Fibroblast of lung (primary cell): ENCODE measurements around the gene ELF3. TPM values are rescaled to one million over a fixed set of nuclear protein-coding genes. Genes with fewer than 3 reads are reported as not detected.

ENCODE experiments used
- DNase-seq, 2 donors: peaks; one replicate each; pipeline versions ENCODE4 v3.0.0 to v3.0.0-alpha.2; 2010; ENCODE audit warnings: low read depth in 2 of 2
- H2AFZ ChIP-seq: 2 replicates; pipeline ENCODE4 v1.5.1; 2012; ENCODE audit warnings: low read length, control low read depth, inconsistent platforms
- H3K27ac ChIP-seq: 2 replicates; pipeline ENCODE4 v1.5.1; 2011; ENCODE audit warnings: low read length, control low read depth; ENCODE audit not compliant: insufficient read depth
- H3K27me3 ChIP-seq: 2 replicates; pipeline ENCODE4 v1.5.1; 2011; ENCODE audit warnings: mild to moderate bottlenecking, low read length; ENCODE audit not compliant: control insufficient read depth, insufficient read depth
- H3K36me3 ChIP-seq: 2 replicates; pipeline ENCODE4 v1.5.1; 2011; ENCODE audit warnings: low read length; ENCODE audit not compliant: control insufficient read depth, insufficient read depth
- H3K4me1 ChIP-seq: 2 replicates; pipeline ENCODE4 v1.5.1; 2011; ENCODE audit warnings: low read length; ENCODE audit not compliant: control insufficient read depth, insufficient read depth; ENCODE audit errors: extremely low read depth
- H3K4me2 ChIP-seq: 2 replicates; pipeline ENCODE4 v1.5.1; 2011; ENCODE audit warnings: low read length, control low read depth; ENCODE audit not compliant: insufficient read depth; ENCODE audit errors: extremely low read depth
- H3K4me3 ChIP-seq, 4 experiments: fragments of 200-600 bp in 1 of 4; sonication (generic) in 1 of 4; replicated peaks in 1 of 4; 2 replicates each; pipeline ENCODE4 v1.5.1; 2011 to 2016; ENCODE audit warnings: low read length in 4 of 4, low read depth in 3 of 4, mild to moderate bottlenecking in 3 of 4, control low read depth in 2 of 4, inconsistent platforms in 1 of 4, mixed read lengths in 1 of 4; ENCODE audit not compliant: insufficient read depth in 1 of 4; ENCODE audit errors: control extremely low read depth in 1 of 4
- H3K79me2 ChIP-seq: 2 replicates; pipeline ENCODE4 v1.5.1; 2012; ENCODE audit warnings: mild to moderate bottlenecking, low read length, inconsistent platforms; ENCODE audit not compliant: control insufficient read depth, insufficient read depth
- H3K9ac ChIP-seq: 2 replicates; pipeline ENCODE4 v1.5.1; 2011; ENCODE audit warnings: mild to moderate bottlenecking, low read length, control low read depth; ENCODE audit not compliant: insufficient read depth
- H3K9me3 ChIP-seq: 2 replicates; pipeline ENCODE4 v1.5.1; 2012; ENCODE audit warnings: low read depth, low read length; ENCODE audit not compliant: control insufficient read depth, insufficient read depth
- H4K20me1 ChIP-seq: 2 replicates; pipeline ENCODE4 v1.5.1; 2011; ENCODE audit warnings: low read length; ENCODE audit not compliant: control insufficient read depth, insufficient read depth; ENCODE audit errors: extremely low read depth
- EZH2 ChIP-seq: IDR thresholded peaks from 2 replicates; pipeline ENCODE4 v1.5.1; 2012; ENCODE audit warnings: low read length, control low read depth, mild to moderate bottlenecking; ENCODE audit errors: missing control alignments
- polyA plus RNA-seq, 2 donors: library from polyadenylated mRNA; depleted of rRNA in 1 of 2; stranded (reverse) in 1 of 2; unstranded in 1 of 2; fragments of >200 nt; gene quantifications; 2 replicates each; pipeline ENCODE4 v1.2.1, GENCODE V29; 2011 to 2012; ENCODE audit warnings: missing spikeins in 1 of 2
- total RNA-seq: library from RNA; depleted of rRNA; stranded (reverse); fragments of >200 nt; gene quantifications from 2 replicates; pipeline ENCODE4 v1.2.1, GENCODE V29; 2014
- TF ChIP-seq, protein P1 (sequence below), 2 donors: IDR thresholded peaks in 1 of 2; conservative IDR thresholded peaks in 1 of 2; 1 replicate in 1 of 2; 2 replicates in 1 of 2; pipeline ENCODE4 v1.5.1; 2011 to 2012; ENCODE audit warnings: low read length in 2 of 2, control low read depth in 1 of 2, inconsistent platforms in 1 of 2, low read depth in 1 of 2, mild to moderate bottlenecking in 1 of 2

Gene ELF3
- total and polyA plus RNA-seq, 2 donors (not counting 1 experiment from before 2014, with no cell fraction given), result 0.12 to 0.17 TPM

DNA sequence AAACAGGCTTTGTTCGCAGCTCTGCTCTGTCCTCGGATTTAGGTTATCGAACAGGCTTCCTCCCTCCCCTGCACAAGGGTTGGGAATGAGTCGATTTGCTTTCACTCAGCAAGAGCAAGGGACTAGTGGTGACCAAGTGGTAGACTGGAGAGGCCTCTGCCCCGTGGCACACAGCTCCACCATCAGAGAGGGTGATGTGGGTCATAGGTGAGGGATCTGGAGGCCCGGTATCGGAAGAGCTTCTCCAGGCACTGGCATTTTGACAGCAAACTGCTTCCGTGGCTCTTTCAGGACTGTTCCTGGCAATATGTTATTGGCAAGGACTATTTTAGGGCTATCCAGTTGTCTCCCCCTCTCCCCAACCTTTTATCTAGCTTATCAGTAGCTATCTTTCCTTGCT is 3.1 kb upstream of the ELF3 start:
- Histone ChIP-seq H3K4me1 (no peaks in the 10 kb centered on the region), H3K9me3 (no peaks in the 10 kb centered on the region), H3K4me2 (no peak overlapping the region), H3K27ac (no peak overlapping the region), H3K27me3 (no peaks in the 10 kb centered on the region), H3K36me3 (peaks cover 9% of the 10 kb centered on the region), H3K9ac (no peak overlapping the region), H2AFZ (no peak overlapping the region), H3K4me3 (no peak overlapping the region), H4K20me1 (no peaks in the 10 kb centered on the region), H3K79me2 (no peaks in the 10 kb centered on the region)
- DNase-seq, result no peak
- TF ChIP-seq, protein P1, sequence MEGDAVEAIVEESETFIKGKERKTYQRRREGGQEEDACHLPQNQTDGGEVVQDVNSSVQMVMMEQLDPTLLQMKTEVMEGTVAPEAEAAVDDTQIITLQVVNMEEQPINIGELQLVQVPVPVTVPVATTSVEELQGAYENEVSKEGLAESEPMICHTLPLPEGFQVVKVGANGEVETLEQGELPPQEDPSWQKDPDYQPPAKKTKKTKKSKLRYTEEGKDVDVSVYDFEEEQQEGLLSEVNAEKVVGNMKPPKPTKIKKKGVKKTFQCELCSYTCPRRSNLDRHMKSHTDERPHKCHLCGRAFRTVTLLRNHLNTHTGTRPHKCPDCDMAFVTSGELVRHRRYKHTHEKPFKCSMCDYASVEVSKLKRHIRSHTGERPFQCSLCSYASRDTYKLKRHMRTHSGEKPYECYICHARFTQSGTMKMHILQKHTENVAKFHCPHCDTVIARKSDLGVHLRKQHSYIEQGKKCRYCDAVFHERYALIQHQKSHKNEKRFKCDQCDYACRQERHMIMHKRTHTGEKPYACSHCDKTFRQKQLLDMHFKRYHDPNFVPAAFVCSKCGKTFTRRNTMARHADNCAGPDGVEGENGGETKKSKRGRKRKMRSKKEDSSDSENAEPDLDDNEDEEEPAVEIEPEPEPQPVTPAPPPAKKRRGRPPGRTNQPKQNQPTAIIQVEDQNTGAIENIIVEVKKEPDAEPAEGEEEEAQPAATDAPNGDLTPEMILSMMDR (conservative IDR thresholded peaks at IDR 0.05 in 1 of 2, IDR thresholded peaks at IDR 0.05 in 1 of 2; ENCODE audit: low read depth in 1 of 2, low read length in 2 of 2), result no peak
- no peak for TF ChIP-seq EZH2

- no peak overlapping the region for H3K9ac ChIP-seq
- no peak overlapping the region for H3K4me2 ChIP-seq
- peaks cover 3% of the 10 kb centered on the region for H3K36me3 ChIP-seq
- no peak overlapping the region for H3K4me3 ChIP-seq
- no peak for DNase-seq
- H3K9me3 ChIP-seq, result no peaks in the 10 kb centered on the region
- H4K20me1 ChIP-seq, result no peaks in the 10 kb centered on the region
- no peaks in the 10 kb centered on the region for H3K4me1 ChIP-seq
- no peak for TF ChIP-seq EZH2
- TF ChIP-seq, protein P1 (conservative IDR thresholded peaks at IDR 0.05 in 1 of 2, IDR thresholded peaks at IDR 0.05 in 1 of 2; ENCODE audit: low read depth in 1 of 2, low read length in 2 of 2), result no peak
- no peak overlapping the region for H3K27ac ChIP-seq
- H3K79me2 ChIP-seq, result no peaks in the 10 kb centered on the region
- no peak overlapping the region for H2AFZ ChIP-seq
- H3K27me3 ChIP-seq, result no peaks in the 10 kb centered on the region
Observed at GRCh38 chr1:202007805-202008489, 2.4 kb upstream of the ELF3 start.

- Histone ChIP-seq H2AFZ (no peak overlapping the region), H3K9ac (no peak overlapping the region), H3K4me1 (no peaks in the 10 kb centered on the region), H3K27me3 (no peaks in the 10 kb centered on the region), H3K4me3 (no peak overlapping the region), H3K9me3 (no peaks in the 10 kb centered on the region), H3K4me2 (no peak overlapping the region), H3K27ac (no peak overlapping the region), H3K36me3 (peaks cover 3% of the 10 kb centered on the region), H3K79me2 (no peaks in the 10 kb centered on the region), H4K20me1 (no peaks in the 10 kb centered on the region)
- DNase-seq, result peak; percentile 48 to 81
- TF ChIP-seq EZH2, result no peak
- TF ChIP-seq, protein P1 (conservative IDR thresholded peaks at IDR 0.05 in 1 of 2, IDR thresholded peaks at IDR 0.05 in 1 of 2; ENCODE audit: low read depth in 1 of 2, low read length in 2 of 2), result peak; percentile 72 to 91
Observed at GRCh38 chr1:202009326-202010179, 834 bp upstream of the ELF3 start.
